Measurements from ENCODE around the gene CETP.
A peak's percentile ranks its signal among the peaks of the same experiment; 100 is the strongest.
"Not testable (repeated sequence)": the region's sequence is repeated elsewhere in the genome, so short reads cannot be mapped to it uniquely, and the experiment has no call there.

CETP gene

GRCh38 chr16:56961386-56961785, 364 bp upstream of the CETP start:
- DNase-seq: no peak

GRCh38 chr16:56964243-56965148, 2.7 kb downstream of the CETP start:
- DNase-seq: peak; percentile 78

- DNase-seq: no peak
Measured at GRCh38 chr16:56965149-56966092, 3.7 kb downstream of the CETP start.

- no peak for DNase-seq
Measured at GRCh38 chr16:56966093-56966475, 4.3 kb downstream of the CETP start.

GRCh38 chr16:56967733-56968132, 6.0 kb downstream of the CETP start:
- DNase-seq: peak; percentile 50

GRCh38 chr16:56969769-56970168, 8.0 kb downstream of the CETP start:
- no peak for DNase-seq

GRCh38 chr16:56970934-56971767, 9.4 kb downstream of the CETP start:
- DNase-seq: peak; percentile 21

GRCh38 chr16:56971768-56972043, 10.0 kb downstream of the CETP start:
- DNase-seq: no peak

GRCh38 chr16:56972403-56973293, 10.9 kb downstream of the CETP start:
- DNase-seq: no peak

GRCh38 chr16:56973294-56973689, 11.5 kb downstream of the CETP start:
- no peak for DNase-seq

- not testable (repeated sequence) for DNase-seq
Measured at GRCh38 chr16:56973899-56974298, 12.1 kb downstream of the CETP start.

GRCh38 chr16:56974549-56975300, 13.0 kb downstream of the CETP start:
- DNase-seq: no peak

GRCh38 chr16:56975714-56976113, 14.0 kb downstream of the CETP start:
- DNase-seq: no peak

GRCh38 chr16:56977216-56977615, 15.5 kb downstream of the CETP start:
- DNase-seq: no peak

GRCh38 chr16:56977823-56978430, 16.2 kb downstream of the CETP start:
- no peak for DNase-seq

GRCh38 chr16:56980201-56980535, 18.4 kb downstream of the CETP start:
- no peak for DNase-seq

GRCh38 chr16:56980792-56981724, 19.3 kb downstream of the CETP start:
- DNase-seq: no peak

GRCh38 chr16:56981729-56982271, 20.1 kb downstream of the CETP start:
- no peak for DNase-seq

GRCh38 chr16:56982695-56983094, 20.9 kb downstream of the CETP start:
- DNase-seq: no peak
